ENCODE results near the gene DARS1. TPM values are rescaled to one million over a fixed set of nuclear protein-coding genes. Genes with fewer than 3 reads are reported as not detected.
A peak's percentile ranks its signal among the peaks of the same experiment; 100 is the strongest.

DARS1 gene
- total RNA-seq, 1 experiment from 2014 or later, result 56.7 TPM

- intact Hi-C loops (cut with micrococcal nuclease), result no loop called here
- H2AFZ ChIP-seq (ENCODE audit: low read length), result no peak overlapping the region
- DNase-seq, result no peak
- H3K27me3 ChIP-seq (ENCODE audit: low read length), result no peaks in the 10 kb centered on the region
- no peaks in the 10 kb centered on the region for H3K36me3 ChIP-seq (ENCODE audit: low read depth, low read length)
- H3F3A ChIP-seq (ENCODE audit: low read length, unreplicated experiment), result no peaks in the 10 kb centered on the region
- no peak overlapping the region for H3K4me2 ChIP-seq (ENCODE audit: low read length)
- H4K20me1 ChIP-seq (ENCODE audit: low read length), result no peaks in the 10 kb centered on the region
- 0 out of 2 replicates have a peak, but pooled peaks cover 3% of the 10 kb centered on the region for H3K9me2 ChIP-seq (replicated peaks; ENCODE audit: low read length)
- peaks cover 7% of the 10 kb centered on the region for H3K4me1 ChIP-seq (ENCODE audit: insufficient read depth, low read length)
- POLR2A ChIA-PET (ENCODE audit: unreplicated experiment), result no interaction called here
- H3K27ac ChIP-seq (ENCODE audit: low read length), result no peak overlapping the region
- no peak overlapping the region for H3K4me3 ChIP-seq (ENCODE audit: low read length)
- H3K79me2 ChIP-seq (ENCODE audit: low read length), result no peaks in the 10 kb centered on the region
- no peaks in the 10 kb centered on the region for H3K9me3 ChIP-seq (ENCODE audit: low read length)
- no peak for ATAC-seq
- no peak for TF ChIP-seq EZH2phosphoT487 (IDR thresholded peaks at IDR 0.05; ENCODE audit: borderline replicate concordance, low read length)
- TF ChIP-seq EZH2 (IDR thresholded peaks at IDR 0.05; ENCODE audit: low read length, unreplicated experiment), result no peak
- TF ChIP-seq CTCF (conservative IDR thresholded peaks at IDR 0.05; ENCODE audit: low read depth, low read length), result no peak
- H3K9ac ChIP-seq (ENCODE audit: low read length), result no peak overlapping the region
- CTCF ChIA-PET, result no interaction called here
- BruUV-seq (replicated peaks), result no TSS peak
These were observed 13.5 kb upstream of the DARS1 start for GRCh38 chr2:135998879-135999278.

- intact Hi-C loops (cut with micrococcal nuclease), result no loop called here
- Histone ChIP-seq H3K36me3 (ENCODE audit: low read depth, low read length) (no peaks in the 10 kb centered on the region), H3K27me3 (ENCODE audit: low read length) (no peaks in the 10 kb centered on the region), H3K4me1 (ENCODE audit: insufficient read depth, low read length) (peaks cover 7% of the 10 kb centered on the region), H3K27ac (ENCODE audit: low read length) (no peak overlapping the region), H3K79me2 (ENCODE audit: low read length) (no peaks in the 10 kb centered on the region), H3K9me3 (ENCODE audit: low read length) (no peaks in the 10 kb centered on the region), H3K9me2 (replicated peaks; ENCODE audit: low read length) (0 out of 2 replicates have a peak, but pooled peaks cover 3% of the 10 kb centered on the region), H2AFZ (ENCODE audit: low read length) (no peak overlapping the region), H3K9ac (ENCODE audit: low read length) (no peak overlapping the region), H3K4me3 (ENCODE audit: low read length) (no peak overlapping the region), H3F3A (ENCODE audit: low read length, unreplicated experiment) (no peaks in the 10 kb centered on the region), H4K20me1 (ENCODE audit: low read length) (no peaks in the 10 kb centered on the region), H3K4me2 (ENCODE audit: low read length) (no peak overlapping the region)
- BruUV-seq (replicated peaks), result no TSS peak
- ChIA-PET CTCF (no interaction called here), POLR2A (ENCODE audit: unreplicated experiment) (no interaction called here)
- TF ChIP-seq EZH2 (IDR thresholded peaks at IDR 0.05; ENCODE audit: low read length, unreplicated experiment), result no peak
- no peak for TF ChIP-seq EZH2phosphoT487 (IDR thresholded peaks at IDR 0.05; ENCODE audit: borderline replicate concordance, low read length)
- TF ChIP-seq CTCF (conservative IDR thresholded peaks at IDR 0.05; ENCODE audit: low read depth, low read length), result no peak
- DNase-seq (no peak), ATAC-seq (peak; percentile 40; the same call in 1 of the 2 replicates)
These were observed 12.0 kb upstream of the DARS1 start for GRCh38 chr2:135997380-135997779.

GRCh38 chr2:135996304-135996703 lies 10.9 kb upstream of the DARS1 start:
- intact Hi-C loops (cut with micrococcal nuclease), result no loop called here
- CTCF ChIA-PET, result no interaction called here
- Histone ChIP-seq H3K9me2 (replicated peaks; ENCODE audit: low read length) (0 out of 2 replicates have a peak, but pooled peaks cover 3% of the 10 kb centered on the region), H3K9ac (ENCODE audit: low read length) (no peak overlapping the region), H3K4me2 (ENCODE audit: low read length) (no peak overlapping the region), H3F3A (ENCODE audit: low read length, unreplicated experiment) (no peaks in the 10 kb centered on the region), H3K36me3 (ENCODE audit: low read depth, low read length) (no peaks in the 10 kb centered on the region), H4K20me1 (ENCODE audit: low read length) (no peaks in the 10 kb centered on the region), H3K4me3 (ENCODE audit: low read length) (no peak overlapping the region), H3K27me3 (ENCODE audit: low read length) (no peaks in the 10 kb centered on the region), H3K79me2 (ENCODE audit: low read length) (no peaks in the 10 kb centered on the region), H3K9me3 (ENCODE audit: low read length) (no peaks in the 10 kb centered on the region), H3K27ac (ENCODE audit: low read length) (no peak overlapping the region), H3K4me1 (ENCODE audit: insufficient read depth, low read length) (peaks cover 14% of the 10 kb centered on the region), H2AFZ (ENCODE audit: low read length) (no peak overlapping the region)
- POLR2A ChIA-PET (ENCODE audit: unreplicated experiment), result no interaction called here
- ATAC-seq (no peak), DNase-seq (no peak)
- BruUV-seq (replicated peaks), result no TSS peak
- TF ChIP-seq EZH2 (IDR thresholded peaks at IDR 0.05; ENCODE audit: low read length, unreplicated experiment), result no peak
- TF ChIP-seq CTCF (conservative IDR thresholded peaks at IDR 0.05; ENCODE audit: low read depth, low read length), result no peak
- TF ChIP-seq EZH2phosphoT487 (IDR thresholded peaks at IDR 0.05; ENCODE audit: borderline replicate concordance, low read length), result no peak

Measured in PC-3 (cell line).